GM12865 (cell line): ENCODE measurements around the gene GLI3.

Experiments
- DNase-seq: peaks from one replicate; pipeline ENCODE4 v3.0.0; 2010; ENCODE audit warnings: low read depth
- H3K4me3 ChIP-seq: 2 replicates; pipeline ENCODE4 v1.5.1; 2011; ENCODE audit warnings: mild to moderate bottlenecking, low read depth, low read length, control low read depth
- TF ChIP-seq, protein P1 (sequence below): IDR thresholded peaks from 2 replicates; pipeline ENCODE4 v1.5.1; 2011; ENCODE audit warnings: low read length, control low read depth, low read depth, inconsistent platforms; ENCODE audit not compliant: insufficient read depth; ENCODE audit errors: missing control alignments

Gene GLI3

DNA sequence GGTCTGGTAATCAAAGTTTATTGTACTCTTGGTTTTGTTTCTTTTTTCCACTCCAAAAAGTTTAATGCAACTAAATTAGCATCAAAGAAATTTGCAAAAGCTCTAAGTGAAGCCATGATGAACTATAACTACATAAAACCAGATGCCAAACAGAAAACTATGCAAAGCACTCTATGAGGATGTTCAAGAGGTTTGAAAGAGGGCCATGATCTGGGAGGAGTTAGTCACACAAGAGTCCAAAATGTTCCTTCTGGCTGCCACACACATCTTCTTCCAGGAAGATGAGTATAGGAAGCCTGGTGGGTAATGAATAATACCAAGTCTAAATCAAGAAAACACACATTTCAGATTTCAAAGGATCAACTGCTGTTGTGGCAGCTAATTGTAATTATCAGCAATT is 28.4 kb downstream of the GLI3 start:
- no peak for DNase-seq
- no peak overlapping the region for H3K4me3 ChIP-seq
- TF ChIP-seq, protein P1, sequence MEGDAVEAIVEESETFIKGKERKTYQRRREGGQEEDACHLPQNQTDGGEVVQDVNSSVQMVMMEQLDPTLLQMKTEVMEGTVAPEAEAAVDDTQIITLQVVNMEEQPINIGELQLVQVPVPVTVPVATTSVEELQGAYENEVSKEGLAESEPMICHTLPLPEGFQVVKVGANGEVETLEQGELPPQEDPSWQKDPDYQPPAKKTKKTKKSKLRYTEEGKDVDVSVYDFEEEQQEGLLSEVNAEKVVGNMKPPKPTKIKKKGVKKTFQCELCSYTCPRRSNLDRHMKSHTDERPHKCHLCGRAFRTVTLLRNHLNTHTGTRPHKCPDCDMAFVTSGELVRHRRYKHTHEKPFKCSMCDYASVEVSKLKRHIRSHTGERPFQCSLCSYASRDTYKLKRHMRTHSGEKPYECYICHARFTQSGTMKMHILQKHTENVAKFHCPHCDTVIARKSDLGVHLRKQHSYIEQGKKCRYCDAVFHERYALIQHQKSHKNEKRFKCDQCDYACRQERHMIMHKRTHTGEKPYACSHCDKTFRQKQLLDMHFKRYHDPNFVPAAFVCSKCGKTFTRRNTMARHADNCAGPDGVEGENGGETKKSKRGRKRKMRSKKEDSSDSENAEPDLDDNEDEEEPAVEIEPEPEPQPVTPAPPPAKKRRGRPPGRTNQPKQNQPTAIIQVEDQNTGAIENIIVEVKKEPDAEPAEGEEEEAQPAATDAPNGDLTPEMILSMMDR = no peak

- DNase-seq = no peak
- no peak overlapping the region for H3K4me3 ChIP-seq
- TF ChIP-seq, protein P1 = no peak
Observed at GRCh38 chr7:42207420-42207819, 29.6 kb downstream of the GLI3 start.

DNA sequence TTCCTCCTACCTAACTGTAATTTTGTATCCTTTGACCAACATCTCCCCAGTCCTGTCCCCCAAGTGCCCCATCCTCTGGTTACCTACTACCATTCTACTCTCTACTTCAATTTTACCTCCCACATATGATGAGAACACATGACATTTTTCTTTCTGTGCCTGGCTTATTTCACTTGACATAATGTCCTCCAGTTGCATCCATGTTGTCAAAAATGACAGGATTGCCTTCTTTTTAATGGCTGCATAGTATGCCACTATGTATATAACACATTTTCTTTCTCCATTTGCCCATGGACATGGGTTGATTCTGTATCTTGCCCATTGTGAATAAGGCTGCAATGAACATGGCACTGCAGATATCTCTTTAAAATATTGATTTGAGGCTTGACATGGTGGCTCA is 33.7 kb downstream of the GLI3 start:
- no peak overlapping the region for H3K4me3 ChIP-seq
- TF ChIP-seq, protein P1 = no peak
- no peak for DNase-seq

GRCh38 chr7:42202601-42203000 is 34.4 kb downstream of the GLI3 start:
- no peak overlapping the region for H3K4me3 ChIP-seq
- TF ChIP-seq, protein P1 = no peak
- DNase-seq = no peak

- H3K4me3 ChIP-seq = no peak overlapping the region
- TF ChIP-seq, protein P1 = no peak
- no peak for DNase-seq
Observed at GRCh38 chr7:42198974-42199668, 37.9 kb downstream of the GLI3 start.

GRCh38 chr7:42198296-42198695 is 38.7 kb downstream of the GLI3 start:
- TF ChIP-seq, protein P1 = no peak
- no peak for DNase-seq
- no peak overlapping the region for H3K4me3 ChIP-seq

GRCh38 chr7:42197451-42197850 is 39.6 kb downstream of the GLI3 start:
- TF ChIP-seq, protein P1 = no peak
- DNase-seq = no peak
- no peak overlapping the region for H3K4me3 ChIP-seq
